GM23248 (cell line): ENCODE results near the gene INSL3.

Experiments used
- EZH2 ChIP-seq: fragments of 200-600 bp; sonication (generic); IDR thresholded peaks from 2 replicates; pipeline ENCODE4 v1.6.1; 2018; ENCODE audit warnings: antibody characterized with exemption, mild to moderate bottlenecking; ENCODE audit not compliant: insufficient read depth, poor library complexity, severe bottlenecking
- EZH2phosphoT487 ChIP-seq: fragments of 200-600 bp; sonication (generic); IDR thresholded peaks from 2 replicates; pipeline ENCODE4 v1.6.1; 2018; ENCODE audit warnings: antibody characterized with exemption, moderate library complexity, mild to moderate bottlenecking, low read depth; ENCODE audit not compliant: insufficient read depth

- no peak for TF ChIP-seq EZH2
- TF ChIP-seq EZH2phosphoT487, result no peak
These were observed 18.7 kb upstream of the INSL3 start for GRCh38 chr19:17840019-17840418.
